Measurements from ENCODE around the gene CFAP97D1. TPM values are rescaled to one million over a fixed set of nuclear protein-coding genes. Genes with fewer than 3 reads are reported as not detected.
A peak's percentile ranks its signal among the peaks of the same experiment; 100 is the strongest.

The CFAP97D1 gene
- total and polyA plus RNA-seq, 2 donors = 0.11 TPM; not detected in 1

- Histone ChIP-seq H3K9me3 (ENCODE audit: control insufficient read depth in 2 of 2, insufficient read depth in 1 of 2, low read length in 1 of 2) (no peaks in the 10 kb centered on the region), H3K27me3 (ENCODE audit: control insufficient read depth in 2 of 2, insufficient read depth in 1 of 2, low read length in 1 of 2) (peaks cover 14 to 36% of the 10 kb centered on the region in 2 donors), H3K4me1 (ENCODE audit: control insufficient read depth in 2 of 2, insufficient read depth in 2 of 2, low read length in 2 of 2) (no peaks in the 10 kb centered on the region), H3K36me3 (ENCODE audit: control insufficient read depth in 2 of 2, insufficient read depth in 2 of 2, low read length in 1 of 2) (no peaks in the 10 kb centered on the region), H3K27ac (ENCODE audit: low read depth in 1 of 2, low read length in 1 of 2) (no peak overlapping the region), H3K4me3 (ENCODE audit: low read length in 2 of 2) (no peak overlapping the region)
- peak; percentile 62 to 90 (median 81) for DNase-seq (ENCODE audit: low read depth in 6 of 9, low spot score in 9 of 9)
- 21% methylated on average over 10 of the region's 10 CpGs for WGBS
Measured at GRCh38 chr17:43760254-43760852, 19.9 kb upstream of the CFAP97D1 start.

GRCh38 chr17:43766413-43767052, 13.7 kb upstream of the CFAP97D1 start:
- Histone ChIP-seq H3K27ac (ENCODE audit: low read depth in 1 of 2, low read length in 1 of 2) (no peak overlapping the region), H3K27me3 (ENCODE audit: control insufficient read depth in 2 of 2, insufficient read depth in 1 of 2, low read length in 1 of 2) (no peaks in the 10 kb centered on the region), H3K4me1 (ENCODE audit: control insufficient read depth in 2 of 2, insufficient read depth in 2 of 2, low read length in 2 of 2) (no peaks in the 10 kb centered on the region), H3K4me3 (ENCODE audit: low read length in 2 of 2) (no peak overlapping the region), H3K9me3 (ENCODE audit: control insufficient read depth in 2 of 2, insufficient read depth in 1 of 2, low read length in 1 of 2) (no peaks in the 10 kb centered on the region), H3K36me3 (ENCODE audit: control insufficient read depth in 2 of 2, insufficient read depth in 2 of 2, low read length in 1 of 2) (peaks cover 2 to 4% of the 10 kb centered on the region in 2 donors)
- DNase-seq (ENCODE audit: low read depth in 6 of 9, low spot score in 9 of 9) = peak in 3 of 9 donors; percentile 30 to 50 (median 35)
- WGBS = 82% methylated on average over 7 of the region's 7 CpGs

GRCh38 chr17:43767053-43767712, 13.1 kb upstream of the CFAP97D1 start:
- Histone ChIP-seq H3K9me3 (ENCODE audit: control insufficient read depth in 2 of 2, insufficient read depth in 1 of 2, low read length in 1 of 2) (no peaks in the 10 kb centered on the region), H3K36me3 (ENCODE audit: control insufficient read depth in 2 of 2, insufficient read depth in 2 of 2, low read length in 1 of 2) (peaks cover 2 to 4% of the 10 kb centered on the region in 2 donors), H3K27ac (ENCODE audit: low read depth in 1 of 2, low read length in 1 of 2) (no peak overlapping the region), H3K4me1 (ENCODE audit: control insufficient read depth in 2 of 2, insufficient read depth in 2 of 2, low read length in 2 of 2) (no peaks in the 10 kb centered on the region), H3K27me3 (ENCODE audit: control insufficient read depth in 2 of 2, insufficient read depth in 1 of 2, low read length in 1 of 2) (no peaks in the 10 kb centered on the region), H3K4me3 (ENCODE audit: low read length in 2 of 2) (no peak overlapping the region)
- no peak for DNase-seq (ENCODE audit: low read depth in 6 of 9, low spot score in 9 of 9)
- WGBS = 88% methylated on average over 6 of the region's 6 CpGs

GRCh38 chr17:43767713-43768059, 12.5 kb upstream of the CFAP97D1 start:
- no peaks in the 10 kb centered on the region for H3K4me1 ChIP-seq (ENCODE audit: control insufficient read depth in 2 of 2, insufficient read depth in 2 of 2, low read length in 2 of 2)
- no peak for DNase-seq (ENCODE audit: low read depth in 6 of 9, low spot score in 9 of 9)
- no peaks in the 10 kb centered on the region for H3K9me3 ChIP-seq (ENCODE audit: control insufficient read depth in 2 of 2, insufficient read depth in 1 of 2, low read length in 1 of 2)
- no peaks in the 10 kb centered on the region for H3K27me3 ChIP-seq (ENCODE audit: control insufficient read depth in 2 of 2, insufficient read depth in 1 of 2, low read length in 1 of 2)
- H3K4me3 ChIP-seq (ENCODE audit: low read length in 2 of 2) = no peak overlapping the region
- no peak overlapping the region for H3K27ac ChIP-seq (ENCODE audit: low read depth in 1 of 2, low read length in 1 of 2)
- H3K36me3 ChIP-seq (ENCODE audit: control insufficient read depth in 2 of 2, insufficient read depth in 2 of 2, low read length in 1 of 2) = peaks cover 2 to 4% of the 10 kb centered on the region in 2 donors
- 86% methylated on average over 5 of the region's 5 CpGs for WGBS

GRCh38 chr17:43768382-43768781, 11.9 kb upstream of the CFAP97D1 start:
- peak in 1 of 9 donors; percentile 16 for DNase-seq (ENCODE audit: low read depth in 6 of 9, low spot score in 9 of 9)
- Histone ChIP-seq H3K27ac (ENCODE audit: low read depth in 1 of 2, low read length in 1 of 2) (no peak overlapping the region), H3K36me3 (ENCODE audit: control insufficient read depth in 2 of 2, insufficient read depth in 2 of 2, low read length in 1 of 2) (peaks cover 2 to 4% of the 10 kb centered on the region in 2 donors), H3K9me3 (ENCODE audit: control insufficient read depth in 2 of 2, insufficient read depth in 1 of 2, low read length in 1 of 2) (no peaks in the 10 kb centered on the region), H3K4me3 (ENCODE audit: low read length in 2 of 2) (no peak overlapping the region), H3K4me1 (ENCODE audit: control insufficient read depth in 2 of 2, insufficient read depth in 2 of 2, low read length in 2 of 2) (peaks cover 0 to 3% of the 10 kb centered on the region in 2 donors), H3K27me3 (ENCODE audit: control insufficient read depth in 2 of 2, insufficient read depth in 1 of 2, low read length in 1 of 2) (no peaks in the 10 kb centered on the region)
- WGBS = 23% methylated on average over 9 of the region's 9 CpGs

GRCh38 chr17:43768943-43769342, 11.3 kb upstream of the CFAP97D1 start:
- Histone ChIP-seq H3K27me3 (ENCODE audit: control insufficient read depth in 2 of 2, insufficient read depth in 1 of 2, low read length in 1 of 2) (no peaks in the 10 kb centered on the region), H3K4me1 (ENCODE audit: control insufficient read depth in 2 of 2, insufficient read depth in 2 of 2, low read length in 2 of 2) (peaks cover 0 to 5% of the 10 kb centered on the region in 2 donors), H3K36me3 (ENCODE audit: control insufficient read depth in 2 of 2, insufficient read depth in 2 of 2, low read length in 1 of 2) (peaks cover 2 to 4% of the 10 kb centered on the region in 2 donors), H3K9me3 (ENCODE audit: control insufficient read depth in 2 of 2, insufficient read depth in 1 of 2, low read length in 1 of 2) (no peaks in the 10 kb centered on the region), H3K4me3 (ENCODE audit: low read length in 2 of 2) (no peak overlapping the region), H3K27ac (ENCODE audit: low read depth in 1 of 2, low read length in 1 of 2) (no peak overlapping the region)
- no peak for DNase-seq (ENCODE audit: low read depth in 6 of 9, low spot score in 9 of 9)
- 95% methylated on average over 7 of the region's 7 CpGs for WGBS

GRCh38 chr17:43769426-43769825, 10.8 kb upstream of the CFAP97D1 start:
- DNase-seq (ENCODE audit: low read depth in 6 of 9, low spot score in 9 of 9) = no peak
- Histone ChIP-seq H3K27me3 (ENCODE audit: control insufficient read depth in 2 of 2, insufficient read depth in 1 of 2, low read length in 1 of 2) (no peaks in the 10 kb centered on the region), H3K9me3 (ENCODE audit: control insufficient read depth in 2 of 2, insufficient read depth in 1 of 2, low read length in 1 of 2) (no peaks in the 10 kb centered on the region), H3K27ac (ENCODE audit: low read depth in 1 of 2, low read length in 1 of 2) (no peak overlapping the region), H3K4me1 (ENCODE audit: control insufficient read depth in 2 of 2, insufficient read depth in 2 of 2, low read length in 2 of 2) (peaks cover 0 to 5% of the 10 kb centered on the region in 2 donors), H3K36me3 (ENCODE audit: control insufficient read depth in 2 of 2, insufficient read depth in 2 of 2, low read length in 1 of 2) (peaks cover 2 to 4% of the 10 kb centered on the region in 2 donors), H3K4me3 (ENCODE audit: low read length in 2 of 2) (no peak overlapping the region)
- 98% methylated on average over 16 of the region's 16 CpGs for WGBS

GRCh38 chr17:43769859-43770258, 10.4 kb upstream of the CFAP97D1 start:
- WGBS = 99% methylated on average over 11 of the region's 11 CpGs
- Histone ChIP-seq H3K27me3 (ENCODE audit: control insufficient read depth in 2 of 2, insufficient read depth in 1 of 2, low read length in 1 of 2) (no peaks in the 10 kb centered on the region), H3K27ac (ENCODE audit: low read depth in 1 of 2, low read length in 1 of 2) (no peak overlapping the region), H3K36me3 (ENCODE audit: control insufficient read depth in 2 of 2, insufficient read depth in 2 of 2, low read length in 1 of 2) (peaks cover 2 to 4% of the 10 kb centered on the region in 2 donors), H3K4me3 (ENCODE audit: low read length in 2 of 2) (no peak overlapping the region), H3K9me3 (ENCODE audit: control insufficient read depth in 2 of 2, insufficient read depth in 1 of 2, low read length in 1 of 2) (no peaks in the 10 kb centered on the region), H3K4me1 (ENCODE audit: control insufficient read depth in 2 of 2, insufficient read depth in 2 of 2, low read length in 2 of 2) (peaks cover 0 to 5% of the 10 kb centered on the region in 2 donors)
- no peak for DNase-seq (ENCODE audit: low read depth in 6 of 9, low spot score in 9 of 9)

GRCh38 chr17:43770957-43771356, 9.3 kb upstream of the CFAP97D1 start:
- Histone ChIP-seq H3K4me3 (ENCODE audit: low read length in 2 of 2) (no peak overlapping the region), H3K4me1 (ENCODE audit: control insufficient read depth in 2 of 2, insufficient read depth in 2 of 2, low read length in 2 of 2) (peaks cover 0 to 5% of the 10 kb centered on the region in 2 donors), H3K9me3 (ENCODE audit: control insufficient read depth in 2 of 2, insufficient read depth in 1 of 2, low read length in 1 of 2) (no peaks in the 10 kb centered on the region), H3K27ac (ENCODE audit: low read depth in 1 of 2, low read length in 1 of 2) (no peak overlapping the region), H3K36me3 (ENCODE audit: control insufficient read depth in 2 of 2, insufficient read depth in 2 of 2, low read length in 1 of 2) (peaks cover 2 to 4% of the 10 kb centered on the region in 2 donors), H3K27me3 (ENCODE audit: control insufficient read depth in 2 of 2, insufficient read depth in 1 of 2, low read length in 1 of 2) (no peaks in the 10 kb centered on the region)
- 95% methylated on average over 2 of the region's 2 CpGs for WGBS
- no peak for DNase-seq (ENCODE audit: low read depth in 6 of 9, low spot score in 9 of 9)

Data from thymus (tissue), 11 donors.